MM.1S (cell line): Measurements from ENCODE around the gene HACE1.

Experiments
- CTCF ChIP-seq: fragments of 300-600 bp; sonication (generic); IDR thresholded peaks from 2 replicates; pipeline ENCODE4 v1.5.1; 2016; ENCODE audit warnings: antibody characterized with exemption, low read length, mixed read lengths
- EZH2 ChIP-seq: fragments of 300-600 bp; sonication (generic); optimal IDR thresholded peaks from 2 replicates; pipeline ENCODE3; 2017; ENCODE audit warnings: low read depth, mild to moderate bottlenecking, antibody characterized with exemption, low read length, mixed read lengths

GRCh38 chr6:104684911-104685415, 174.8 kb downstream of the HACE1 start:
- TF ChIP-seq CTCF (no peak), EZH2 (no peak)
